Fibroblast of skin of right quadriceps (primary cell): ENCODE measurements around the gene NPTN.

ENCODE experiments used
- DNase-seq: peaks from one replicate; pipeline ENCODE4 v3.0.0-alpha.2; 2013

The NPTN gene

GRCh38 chr15:73631915-73632669, 1.1 kb downstream of the NPTN start:
- DNase-seq: peak; percentile 80

GRCh38 chr15:73630921-73631362, 2.2 kb downstream of the NPTN start:
- DNase-seq: no peak

- no peak for DNase-seq
Observed at GRCh38 chr15:73629798-73630429, 3.3 kb downstream of the NPTN start.

- no peak for DNase-seq
Observed at GRCh38 chr15:73628976-73629797, 4.0 kb downstream of the NPTN start.

- no peak for DNase-seq
Observed at GRCh38 chr15:73628102-73628501, 5.1 kb downstream of the NPTN start.

GRCh38 chr15:73626072-73626471, 7.1 kb downstream of the NPTN start:
- DNase-seq: no peak

GRCh38 chr15:73624530-73624929, 8.7 kb downstream of the NPTN start:
- DNase-seq: no peak

- DNase-seq: no peak
Observed at GRCh38 chr15:73621286-73621826, 11.8 kb downstream of the NPTN start.

- no peak for DNase-seq
Observed at GRCh38 chr15:73620078-73620477, 13.1 kb downstream of the NPTN start.

GRCh38 chr15:73617913-73618312, 15.3 kb downstream of the NPTN start:
- no peak for DNase-seq

- peak; percentile 52 for DNase-seq
Observed at GRCh38 chr15:73617301-73617831, 15.8 kb downstream of the NPTN start.

GRCh38 chr15:73608941-73609340, 24.2 kb downstream of the NPTN start:
- peak; percentile 85 for DNase-seq

GRCh38 chr15:73608475-73608874, 24.7 kb downstream of the NPTN start:
- DNase-seq: no peak

- DNase-seq: no peak
Observed at GRCh38 chr15:73607843-73608242, 25.3 kb downstream of the NPTN start.

GRCh38 chr15:73607405-73607804, 25.8 kb downstream of the NPTN start:
- DNase-seq: no peak

GRCh38 chr15:73605759-73606436, 27.3 kb downstream of the NPTN start:
- no peak for DNase-seq

GRCh38 chr15:73604477-73604876, 28.7 kb downstream of the NPTN start:
- DNase-seq: no peak

- DNase-seq: no peak
Observed at GRCh38 chr15:73602992-73603391, 30.2 kb downstream of the NPTN start.

- DNase-seq: no peak
Observed at GRCh38 chr15:73602446-73602843, 30.7 kb downstream of the NPTN start.

GRCh38 chr15:73601451-73602445, 31.4 kb downstream of the NPTN start:
- peak; percentile 70 for DNase-seq
